ENCODE data around the gene KLF7.

DNA sequence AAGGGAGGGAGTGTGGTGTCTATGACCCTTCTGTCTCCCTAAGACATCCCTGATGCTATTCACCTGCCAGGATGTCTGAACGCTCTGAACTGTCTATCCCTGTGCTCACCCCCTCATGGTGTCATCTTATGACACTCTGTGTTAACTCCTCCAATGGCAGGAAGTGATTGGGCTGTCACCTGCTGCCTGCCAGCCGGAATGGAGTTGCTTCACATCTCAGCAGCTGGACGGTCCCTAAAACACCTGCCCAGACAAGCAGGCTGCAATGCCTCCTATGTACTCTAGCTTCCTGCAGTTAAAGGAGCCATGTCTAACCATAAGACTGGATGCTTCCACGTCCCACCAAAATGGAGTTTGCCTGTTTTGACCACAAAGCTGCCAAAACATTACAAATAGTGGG lies 126.5 kb downstream of the KLF7 start:
- TF ChIP-seq, protein P1, sequence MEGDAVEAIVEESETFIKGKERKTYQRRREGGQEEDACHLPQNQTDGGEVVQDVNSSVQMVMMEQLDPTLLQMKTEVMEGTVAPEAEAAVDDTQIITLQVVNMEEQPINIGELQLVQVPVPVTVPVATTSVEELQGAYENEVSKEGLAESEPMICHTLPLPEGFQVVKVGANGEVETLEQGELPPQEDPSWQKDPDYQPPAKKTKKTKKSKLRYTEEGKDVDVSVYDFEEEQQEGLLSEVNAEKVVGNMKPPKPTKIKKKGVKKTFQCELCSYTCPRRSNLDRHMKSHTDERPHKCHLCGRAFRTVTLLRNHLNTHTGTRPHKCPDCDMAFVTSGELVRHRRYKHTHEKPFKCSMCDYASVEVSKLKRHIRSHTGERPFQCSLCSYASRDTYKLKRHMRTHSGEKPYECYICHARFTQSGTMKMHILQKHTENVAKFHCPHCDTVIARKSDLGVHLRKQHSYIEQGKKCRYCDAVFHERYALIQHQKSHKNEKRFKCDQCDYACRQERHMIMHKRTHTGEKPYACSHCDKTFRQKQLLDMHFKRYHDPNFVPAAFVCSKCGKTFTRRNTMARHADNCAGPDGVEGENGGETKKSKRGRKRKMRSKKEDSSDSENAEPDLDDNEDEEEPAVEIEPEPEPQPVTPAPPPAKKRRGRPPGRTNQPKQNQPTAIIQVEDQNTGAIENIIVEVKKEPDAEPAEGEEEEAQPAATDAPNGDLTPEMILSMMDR (IDR thresholded peaks at IDR 0.05): no peak
- TF ChIP-seq POLR2AphosphoS5 (IDR thresholded peaks at IDR 0.05; ENCODE audit: low read depth, low read length) (no peak), SIN3A (IDR thresholded peaks at IDR 0.05; ENCODE audit: borderline replicate concordance, insufficient read depth, low read depth, low read length) (no peak)
- TF ChIP-seq, protein P2, sequence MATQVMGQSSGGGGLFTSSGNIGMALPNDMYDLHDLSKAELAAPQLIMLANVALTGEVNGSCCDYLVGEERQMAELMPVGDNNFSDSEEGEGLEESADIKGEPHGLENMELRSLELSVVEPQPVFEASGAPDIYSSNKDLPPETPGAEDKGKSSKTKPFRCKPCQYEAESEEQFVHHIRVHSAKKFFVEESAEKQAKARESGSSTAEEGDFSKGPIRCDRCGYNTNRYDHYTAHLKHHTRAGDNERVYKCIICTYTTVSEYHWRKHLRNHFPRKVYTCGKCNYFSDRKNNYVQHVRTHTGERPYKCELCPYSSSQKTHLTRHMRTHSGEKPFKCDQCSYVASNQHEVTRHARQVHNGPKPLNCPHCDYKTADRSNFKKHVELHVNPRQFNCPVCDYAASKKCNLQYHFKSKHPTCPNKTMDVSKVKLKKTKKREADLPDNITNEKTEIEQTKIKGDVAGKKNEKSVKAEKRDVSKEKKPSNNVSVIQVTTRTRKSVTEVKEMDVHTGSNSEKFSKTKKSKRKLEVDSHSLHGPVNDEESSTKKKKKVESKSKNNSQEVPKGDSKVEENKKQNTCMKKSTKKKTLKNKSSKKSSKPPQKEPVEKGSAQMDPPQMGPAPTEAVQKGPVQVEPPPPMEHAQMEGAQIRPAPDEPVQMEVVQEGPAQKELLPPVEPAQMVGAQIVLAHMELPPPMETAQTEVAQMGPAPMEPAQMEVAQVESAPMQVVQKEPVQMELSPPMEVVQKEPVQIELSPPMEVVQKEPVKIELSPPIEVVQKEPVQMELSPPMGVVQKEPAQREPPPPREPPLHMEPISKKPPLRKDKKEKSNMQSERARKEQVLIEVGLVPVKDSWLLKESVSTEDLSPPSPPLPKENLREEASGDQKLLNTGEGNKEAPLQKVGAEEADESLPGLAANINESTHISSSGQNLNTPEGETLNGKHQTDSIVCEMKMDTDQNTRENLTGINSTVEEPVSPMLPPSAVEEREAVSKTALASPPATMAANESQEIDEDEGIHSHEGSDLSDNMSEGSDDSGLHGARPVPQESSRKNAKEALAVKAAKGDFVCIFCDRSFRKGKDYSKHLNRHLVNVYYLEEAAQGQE (IDR thresholded peaks at IDR 0.05; ENCODE audit: insufficient read depth in 1 of 2, low read depth in 2 of 2, low read length in 1 of 2): no peak
